ENCODE measurements around the gene B3GALT6. TPM values are rescaled to one million over a fixed set of nuclear protein-coding genes. Genes with fewer than 3 reads are reported as not detected.

Gene B3GALT6
- total RNA-seq, 1 donor from 2014 or later = 43.2 TPM

- no peaks in the 10 kb centered on the region for H3K9me3 Mint-ChIP-seq (ENCODE audit: unreplicated experiment)
- H3K4me3 Mint-ChIP-seq (ENCODE audit: unreplicated experiment) = no peak overlapping the region
- no peak for TF ChIP-seq CTCF (IDR thresholded peaks at IDR 0.05; ENCODE audit: unreplicated experiment)
- H3K36me3 Mint-ChIP-seq (ENCODE audit: low read depth, unreplicated experiment) = peaks cover under 1% of the 10 kb centered on the region
- H3K4me1 Mint-ChIP-seq (ENCODE audit: unreplicated experiment) = peaks cover 6% of the 10 kb centered on the region
- no peaks in the 10 kb centered on the region for H3K27me3 Mint-ChIP-seq (ENCODE audit: unreplicated experiment)
- no peak for DNase-seq (ENCODE audit: low spot score)
- H3K27ac Mint-ChIP-seq (ENCODE audit: unreplicated experiment) = no peak overlapping the region
Observed at GRCh38 chr1:1238702-1239178, 6.7 kb downstream of the B3GALT6 start.

GRCh38 chr1:1239227-1239613 lies 7.2 kb downstream of the B3GALT6 start:
- TF ChIP-seq CTCF (IDR thresholded peaks at IDR 0.05; ENCODE audit: unreplicated experiment) = no peak
- Mint-ChIP-seq H3K4me1 (ENCODE audit: unreplicated experiment) (peaks cover under 1% of the 10 kb centered on the region), H3K9me3 (ENCODE audit: unreplicated experiment) (no peaks in the 10 kb centered on the region), H3K27ac (ENCODE audit: unreplicated experiment) (no peak overlapping the region), H3K27me3 (ENCODE audit: unreplicated experiment) (no peaks in the 10 kb centered on the region), H3K4me3 (ENCODE audit: unreplicated experiment) (no peak overlapping the region), H3K36me3 (ENCODE audit: low read depth, unreplicated experiment) (no peaks in the 10 kb centered on the region)
- DNase-seq (ENCODE audit: low spot score) = no peak

- DNase-seq (ENCODE audit: low spot score) = no peak
- Mint-ChIP-seq H3K4me1 (ENCODE audit: unreplicated experiment) (no peaks in the 10 kb centered on the region), H3K9me3 (ENCODE audit: unreplicated experiment) (no peaks in the 10 kb centered on the region), H3K27ac (ENCODE audit: unreplicated experiment) (no peak overlapping the region), H3K27me3 (ENCODE audit: unreplicated experiment) (no peaks in the 10 kb centered on the region), H3K4me3 (ENCODE audit: unreplicated experiment) (no peak overlapping the region), H3K36me3 (ENCODE audit: low read depth, unreplicated experiment) (no peaks in the 10 kb centered on the region)
- TF ChIP-seq CTCF (IDR thresholded peaks at IDR 0.05; ENCODE audit: unreplicated experiment) = no peak
Observed at GRCh38 chr1:1239614-1240347, 7.7 kb downstream of the B3GALT6 start.

GRCh38 chr1:1240348-1240732 lies 8.3 kb downstream of the B3GALT6 start:
- TF ChIP-seq CTCF (IDR thresholded peaks at IDR 0.05; ENCODE audit: unreplicated experiment) = no peak
- Mint-ChIP-seq H3K9me3 (ENCODE audit: unreplicated experiment) (no peaks in the 10 kb centered on the region), H3K36me3 (ENCODE audit: low read depth, unreplicated experiment) (no peaks in the 10 kb centered on the region), H3K4me3 (ENCODE audit: unreplicated experiment) (no peak overlapping the region), H3K4me1 (ENCODE audit: unreplicated experiment) (no peaks in the 10 kb centered on the region), H3K27ac (ENCODE audit: unreplicated experiment) (no peak overlapping the region), H3K27me3 (ENCODE audit: unreplicated experiment) (no peaks in the 10 kb centered on the region)
- DNase-seq (ENCODE audit: low spot score) = no peak

GRCh38 chr1:1240822-1241587 lies 9.0 kb downstream of the B3GALT6 start:
- Mint-ChIP-seq H3K9me3 (ENCODE audit: unreplicated experiment) (no peaks in the 10 kb centered on the region), H3K4me3 (ENCODE audit: unreplicated experiment) (no peak overlapping the region), H3K4me1 (ENCODE audit: unreplicated experiment) (no peaks in the 10 kb centered on the region), H3K27ac (ENCODE audit: unreplicated experiment) (no peak overlapping the region), H3K36me3 (ENCODE audit: low read depth, unreplicated experiment) (no peaks in the 10 kb centered on the region), H3K27me3 (ENCODE audit: unreplicated experiment) (peaks cover 1% of the 10 kb centered on the region)
- no peak for TF ChIP-seq CTCF (IDR thresholded peaks at IDR 0.05; ENCODE audit: unreplicated experiment)
- DNase-seq (ENCODE audit: low spot score) = no peak

Measured in endothelial cell (in vitro differentiated cells).